OCI-LY7 (cell line): ENCODE results near the gene SPNS2. TPM values are rescaled to one million over a fixed set of nuclear protein-coding genes. Genes with fewer than 3 reads are reported as not detected.

Experiments used
- BruUV-seq: library from RNA; stranded (reverse); fragments of 400-500 nt; replicated peaks from 2 replicates; lab custom pipeline; 2021; lab: Mats Ljungman, UMichigan
- CTCF ChIA-PET: fragments of 300-600 bp; sonication (Branson Sonifier 250); formaldehyde crosslinking; loops from one replicate; lab custom pipeline; 2022; ENCODE audit warnings: antibody characterized with exemption; ENCODE audit not compliant: unreplicated experiment; lab: Charles Lee
- POLR2A ChIA-PET: fragments of 300-600 bp; sonication (Branson Sonifier 250); formaldehyde crosslinking; loops from one replicate; lab custom pipeline; 2022; ENCODE audit warnings: antibody characterized with exemption; lab: Charles Lee
- DNase-seq: peaks from one replicate; pipeline ENCODE4 v3.0.0-alpha.2; 2015; ENCODE audit warnings: low spot score
- H2AFZ ChIP-seq: fragments of 200-600 bp; sonication (generic), shearing (Covaris generic); 2 replicates; pipeline ENCODE4 v1.6.1; 2014; ENCODE audit warnings: mild to moderate bottlenecking, antibody characterized with exemption, low read length, moderate library complexity
- H3K27ac ChIP-seq: fragments of 200-600 bp; sonication (generic); 2 replicates; pipeline ENCODE4 v1.5.1; 2014; ENCODE audit warnings: mixed run types, low read depth, mild to moderate bottlenecking, moderate library complexity, low read length, inconsistent platforms; ENCODE audit not compliant: poor library complexity, severe bottlenecking
- H3K36me3 ChIP-seq: fragments of 200-600 bp; sonication (generic); 2 replicates; pipeline ENCODE4 v1.6.1; 2014; ENCODE audit warnings: mild to moderate bottlenecking, antibody characterized with exemption, low read length, moderate library complexity, mixed read lengths; ENCODE audit not compliant: insufficient read depth
- H3K4me1 ChIP-seq: fragments of 200-600 bp; sonication (generic); 2 replicates; pipeline ENCODE4 v1.5.1; 2014; ENCODE audit warnings: mild to moderate bottlenecking, low read length; ENCODE audit not compliant: insufficient read depth, poor library complexity, severe bottlenecking
- H3K4me2 ChIP-seq: fragments of 200-600 bp; sonication (generic); 2 replicates; pipeline ENCODE4 v1.6.1; 2014; ENCODE audit warnings: mild to moderate bottlenecking, low read length
- H3K4me3 ChIP-seq: fragments of 200-600 bp; sonication (generic); 2 replicates; pipeline ENCODE4 v1.5.1; 2014; ENCODE audit warnings: mild to moderate bottlenecking, low read depth, low read length; ENCODE audit not compliant: poor library complexity, severe bottlenecking
- H3K79me2 ChIP-seq: fragments of 200-600 bp; sonication (generic); 2 replicates; pipeline ENCODE4 v1.6.1; 2016; ENCODE audit warnings: low read depth, mild to moderate bottlenecking, low read length, moderate library complexity, mixed read lengths; ENCODE audit not compliant: insufficient read depth
- H3K9me2 ChIP-seq: fragments of 200-600 bp; sonication (generic); 2 replicates; pipeline ENCODE4 v1.6.1; 2016; ENCODE audit warnings: mild to moderate bottlenecking, low read length, mixed read lengths; ENCODE audit not compliant: insufficient read depth
- H3K9me3 ChIP-seq: fragments of 200-600 bp; sonication (generic); 2 replicates; pipeline ENCODE4 v1.6.1; 2014; ENCODE audit warnings: mild to moderate bottlenecking, mixed run types, low read length, mixed read lengths
- H4K20me1 ChIP-seq: fragments of 200-600 bp; sonication (generic); 2 replicates; pipeline ENCODE4 v1.6.1; 2014; ENCODE audit warnings: mild to moderate bottlenecking, antibody characterized with exemption, low read length, moderate library complexity, mixed read lengths; ENCODE audit not compliant: insufficient read depth
- CTCF ChIP-seq: fragments of 200-600 bp; sonication (generic); conservative IDR thresholded peaks from 2 replicates; pipeline ENCODE4 v1.5.1; 2014; ENCODE audit warnings: mild to moderate bottlenecking, antibody characterized with exemption, low read length, moderate library complexity, mixed read lengths
- EZH2phosphoT487 ChIP-seq: fragments of 200-600 bp; sonication (generic); IDR thresholded peaks from 2 replicates; pipeline ENCODE4 v1.6.1; 2018; ENCODE audit warnings: low read depth, borderline replicate concordance, mild to moderate bottlenecking, mixed run types, antibody characterized with exemption, low read length, moderate library complexity, mixed read lengths
- intact Hi-C: fragments of 100-400 bp; cut with micrococcal nuclease; formaldehyde crosslinking; loops from one replicate; pipeline ENCODE4 v1.10.0; 2022; ENCODE audit not compliant: unreplicated experiment
- total RNA-seq, 2 experiments: library from RNA; depleted of rRNA in 1 of 2; stranded (reverse); fragments of >200 nt in 1 of 2; shearing (Covaris generic) in 1 of 2; gene quantifications; 2 replicates each; pipeline ENCODE4 v1.2.3, GENCODE V29; 2014 to 2022

Gene SPNS2
- total RNA-seq, 2 experiments from 2014 or later, result 1.6 to 5.4 TPM

- Histone ChIP-seq H3K4me3 (no peak overlapping the region), H3K4me2 (no peak overlapping the region), H3K9me2 (no peaks in the 10 kb centered on the region), H3K27ac (no peak overlapping the region), H3K4me1 (no peaks in the 10 kb centered on the region), H2AFZ (no peak overlapping the region), H3K9me3 (no peaks in the 10 kb centered on the region), H3K79me2 (no peaks in the 10 kb centered on the region), H4K20me1 (no peaks in the 10 kb centered on the region), H3K36me3 (peaks cover 95% of the 10 kb centered on the region)
- CTCF ChIA-PET, result no interaction called here
- intact Hi-C loops, result no loop called here
- no peak for DNase-seq
- POLR2A ChIA-PET, result no interaction called here
- no peak for TF ChIP-seq EZH2phosphoT487
- TF ChIP-seq CTCF, result no peak
- BruUV-seq, result no TSS peak
These were observed 43.5 kb downstream of the SPNS2 start for GRCh38 chr17:4542003-4542725.

- DNase-seq, result no peak
- Histone ChIP-seq H2AFZ (no peak overlapping the region), H3K4me2 (no peak overlapping the region), H4K20me1 (no peaks in the 10 kb centered on the region), H3K36me3 (peaks cover 95% of the 10 kb centered on the region), H3K4me1 (no peaks in the 10 kb centered on the region), H3K27ac (no peak overlapping the region), H3K79me2 (no peaks in the 10 kb centered on the region), H3K4me3 (no peak overlapping the region), H3K9me2 (no peaks in the 10 kb centered on the region), H3K9me3 (no peaks in the 10 kb centered on the region)
- intact Hi-C loops, result no loop called here
- no peak for TF ChIP-seq CTCF
- no peak for TF ChIP-seq EZH2phosphoT487
- no TSS peak for BruUV-seq
- CTCF ChIA-PET, result no interaction called here
- POLR2A ChIA-PET, result no interaction called here
These were observed 44.1 kb downstream of the SPNS2 start for GRCh38 chr17:4542726-4543191.

- no TSS peak for BruUV-seq
- H3K79me2 ChIP-seq, result no peaks in the 10 kb centered on the region
- no peak overlapping the region for H2AFZ ChIP-seq
- no peak overlapping the region for H3K27ac ChIP-seq
- no peak for TF ChIP-seq EZH2phosphoT487
- no peak for TF ChIP-seq CTCF
- no peak overlapping the region for H3K4me3 ChIP-seq
- ChIA-PET CTCF (no interaction called here), POLR2A (no interaction called here)
- peaks cover 95% of the 10 kb centered on the region for H3K36me3 ChIP-seq
- H3K9me2 ChIP-seq, result no peaks in the 10 kb centered on the region
- H3K4me2 ChIP-seq, result no peak overlapping the region
- H3K4me1 ChIP-seq, result no peaks in the 10 kb centered on the region
- DNase-seq, result no peak
- intact Hi-C loops, result no loop called here
- no peaks in the 10 kb centered on the region for H4K20me1 ChIP-seq
- H3K9me3 ChIP-seq, result no peaks in the 10 kb centered on the region
These were observed 44.9 kb downstream of the SPNS2 start for GRCh38 chr17:4543557-4544026.
